Measurements from ENCODE around the gene DAB2IP.

DAB2IP gene

DNA sequence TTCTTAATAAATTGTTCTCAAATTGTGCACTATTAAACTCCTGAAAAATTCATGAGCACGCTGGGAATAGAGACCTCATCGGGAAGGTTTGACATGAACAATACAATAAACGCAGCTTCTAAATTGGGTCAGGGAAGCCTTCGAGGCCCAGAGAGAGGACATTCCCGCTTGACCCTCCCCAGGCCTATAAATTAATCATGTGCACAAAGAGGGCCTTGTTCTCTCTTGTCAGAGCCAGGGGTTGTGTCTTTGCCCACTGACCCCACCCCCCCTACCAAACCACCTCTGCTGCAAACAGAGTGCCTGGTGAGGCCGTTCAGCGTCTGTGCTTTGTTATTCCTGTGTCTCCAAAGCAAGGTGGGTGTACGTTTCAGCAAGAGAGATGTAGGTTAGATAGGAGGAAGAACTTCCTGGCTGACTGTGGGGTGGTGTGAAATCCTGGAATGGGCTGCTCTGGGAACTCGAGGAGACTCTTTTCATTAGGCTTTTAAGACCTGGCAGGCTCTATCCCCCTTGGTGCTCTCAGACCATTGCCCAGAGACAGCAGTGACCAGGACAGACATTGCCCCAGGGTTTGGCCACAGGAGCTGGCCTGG lies 18.2 kb upstream of the DAB2IP start:
- DNase-seq (ENCODE audit: low spot score): no peak
- no peak overlapping the region for H3K27ac ChIP-seq
- POLR2A ChIA-PET (ENCODE audit: low non-redundant PET): no interaction called here
- TF ChIP-seq, protein P1, sequence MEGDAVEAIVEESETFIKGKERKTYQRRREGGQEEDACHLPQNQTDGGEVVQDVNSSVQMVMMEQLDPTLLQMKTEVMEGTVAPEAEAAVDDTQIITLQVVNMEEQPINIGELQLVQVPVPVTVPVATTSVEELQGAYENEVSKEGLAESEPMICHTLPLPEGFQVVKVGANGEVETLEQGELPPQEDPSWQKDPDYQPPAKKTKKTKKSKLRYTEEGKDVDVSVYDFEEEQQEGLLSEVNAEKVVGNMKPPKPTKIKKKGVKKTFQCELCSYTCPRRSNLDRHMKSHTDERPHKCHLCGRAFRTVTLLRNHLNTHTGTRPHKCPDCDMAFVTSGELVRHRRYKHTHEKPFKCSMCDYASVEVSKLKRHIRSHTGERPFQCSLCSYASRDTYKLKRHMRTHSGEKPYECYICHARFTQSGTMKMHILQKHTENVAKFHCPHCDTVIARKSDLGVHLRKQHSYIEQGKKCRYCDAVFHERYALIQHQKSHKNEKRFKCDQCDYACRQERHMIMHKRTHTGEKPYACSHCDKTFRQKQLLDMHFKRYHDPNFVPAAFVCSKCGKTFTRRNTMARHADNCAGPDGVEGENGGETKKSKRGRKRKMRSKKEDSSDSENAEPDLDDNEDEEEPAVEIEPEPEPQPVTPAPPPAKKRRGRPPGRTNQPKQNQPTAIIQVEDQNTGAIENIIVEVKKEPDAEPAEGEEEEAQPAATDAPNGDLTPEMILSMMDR (conservative IDR thresholded peaks at IDR 0.05; ENCODE audit: low read depth): no peak
- CTCF ChIA-PET: no interaction called here

DNA sequence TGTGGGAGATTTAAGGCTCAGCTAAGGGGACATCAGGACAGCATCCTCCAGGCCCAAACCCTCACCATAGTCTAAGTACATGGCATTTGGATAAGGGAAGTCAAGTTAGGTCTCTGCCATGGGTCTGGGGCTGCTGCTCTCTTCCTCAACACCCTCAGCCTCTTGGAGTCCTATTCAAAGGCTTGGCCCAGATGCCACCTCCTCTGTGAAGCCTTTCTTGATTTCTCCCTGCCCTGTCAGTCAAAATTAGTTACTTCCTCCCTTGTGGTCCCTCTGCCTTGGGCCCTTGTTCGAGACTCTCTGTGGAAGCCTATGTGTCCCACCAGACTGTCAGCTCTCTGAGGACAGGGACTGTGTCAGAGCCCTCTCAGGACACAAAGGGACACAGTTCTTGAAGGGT lies 17.7 kb upstream of the DAB2IP start:
- ChIA-PET CTCF (interaction anchor here (0.6 kb wide), 1 partner anchor 10 kb away, joined by 3 read pairs; no protein-coding TSS in a partner anchor), POLR2A (ENCODE audit: low non-redundant PET) (no interaction called here)
- H3K27ac ChIP-seq: peak overlapping the region; percentile 94; the same call in 1 of the 2 replicates
- no peak for DNase-seq (ENCODE audit: low spot score)
- TF ChIP-seq, protein P1 (conservative IDR thresholded peaks at IDR 0.05; ENCODE audit: low read depth): no peak

DNA sequence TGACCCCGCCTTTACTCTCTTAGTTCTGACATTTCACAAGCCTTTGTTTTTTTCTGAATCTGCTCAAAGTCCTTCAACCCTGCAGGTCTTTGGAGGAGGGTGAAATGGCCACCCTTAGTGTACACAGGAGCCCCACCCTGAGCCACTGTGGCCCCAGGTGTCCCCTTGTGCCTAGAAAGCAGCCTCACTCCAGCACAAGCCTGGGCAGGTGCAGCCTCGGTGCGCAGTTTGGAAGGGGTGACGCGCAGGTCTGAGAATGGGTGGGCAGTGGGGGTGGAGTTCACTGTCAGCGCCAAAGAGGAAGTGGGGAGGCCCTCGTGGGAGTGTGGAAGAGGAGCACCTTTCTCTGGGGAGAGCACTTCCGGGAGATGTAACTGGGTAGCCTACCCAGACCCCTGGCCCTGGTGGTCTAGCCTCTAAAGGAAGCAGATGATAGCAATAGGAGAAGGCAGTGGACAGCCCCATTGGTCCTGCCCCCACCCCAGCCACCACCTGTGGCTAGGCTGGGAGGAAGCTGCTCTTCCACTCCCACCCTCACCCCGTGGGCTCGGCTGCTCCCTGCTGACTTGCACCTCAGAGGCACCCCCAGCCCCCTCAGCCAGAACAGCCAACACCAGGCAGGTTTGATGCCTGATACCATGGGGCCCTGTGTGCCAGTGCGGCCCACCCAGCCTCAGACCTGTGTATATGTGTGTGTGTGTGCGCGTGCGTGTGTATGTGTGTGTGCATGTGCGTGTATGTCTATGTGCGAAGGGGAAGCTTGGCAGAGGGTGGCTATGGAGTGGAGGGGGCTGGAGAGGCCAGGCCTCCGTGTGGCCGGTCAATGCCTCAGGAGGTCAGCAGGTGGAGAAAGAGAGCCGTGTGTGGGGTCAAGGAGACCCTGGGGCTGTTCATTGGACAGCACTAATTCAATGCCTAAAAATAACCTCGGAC lies 16.8 kb upstream of the DAB2IP start:
- H3K27ac ChIP-seq: peak overlapping the region; percentile 94
- CTCF ChIA-PET: interaction anchor here (0.6 to 0.8 kb wide), 2 partner anchors 9 to 371 kb away, joined by 3 to 4 read pairs; no protein-coding TSS in a partner anchor
- TF ChIP-seq, protein P1 (conservative IDR thresholded peaks at IDR 0.05; ENCODE audit: low read depth): no peak; the same call in 1 of the 2 replicates
- DNase-seq (ENCODE audit: low spot score): peak; percentile 42
- POLR2A ChIA-PET (ENCODE audit: low non-redundant PET): no interaction called here

DNA sequence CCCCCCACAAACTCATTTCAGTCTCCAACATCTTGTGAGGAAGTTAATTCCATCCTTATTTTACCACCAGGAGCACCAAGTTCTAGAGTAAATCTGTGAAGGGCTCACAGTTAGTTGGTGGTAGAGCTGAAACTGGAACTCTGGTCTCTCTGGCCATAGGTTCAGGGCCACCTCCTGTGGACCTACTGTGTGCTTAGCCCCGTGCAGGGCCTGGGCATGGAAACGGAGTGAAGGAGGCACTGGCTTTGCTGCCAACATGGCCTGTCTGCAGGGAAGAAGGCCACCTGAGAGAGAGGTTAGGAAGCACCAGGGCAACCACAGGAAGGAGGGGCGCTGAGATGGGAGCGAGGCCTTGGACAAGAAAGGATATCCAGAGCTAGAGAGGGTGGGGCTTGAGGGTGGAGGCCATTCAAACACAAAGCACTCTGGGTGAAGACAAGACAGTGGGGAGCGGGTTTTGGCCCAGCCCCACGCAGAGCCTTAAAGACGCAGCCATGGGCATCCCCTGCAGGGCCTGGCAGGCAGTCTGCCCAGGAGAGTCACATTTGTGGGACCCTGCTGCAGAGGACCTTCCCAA lies 16.0 kb upstream of the DAB2IP start:
- ChIA-PET CTCF (interaction anchor here (0.7 to 0.9 kb wide), 3 partner anchors 16 to 370 kb away, joined by 4 to 8 read pairs (median 4); no protein-coding TSS in a partner anchor), POLR2A (ENCODE audit: low non-redundant PET) (no interaction called here)
- no peak for DNase-seq (ENCODE audit: low spot score)
- TF ChIP-seq, protein P1 (conservative IDR thresholded peaks at IDR 0.05; ENCODE audit: low read depth): no peak
- H3K27ac ChIP-seq: peak overlapping the region; percentile 94

DNA sequence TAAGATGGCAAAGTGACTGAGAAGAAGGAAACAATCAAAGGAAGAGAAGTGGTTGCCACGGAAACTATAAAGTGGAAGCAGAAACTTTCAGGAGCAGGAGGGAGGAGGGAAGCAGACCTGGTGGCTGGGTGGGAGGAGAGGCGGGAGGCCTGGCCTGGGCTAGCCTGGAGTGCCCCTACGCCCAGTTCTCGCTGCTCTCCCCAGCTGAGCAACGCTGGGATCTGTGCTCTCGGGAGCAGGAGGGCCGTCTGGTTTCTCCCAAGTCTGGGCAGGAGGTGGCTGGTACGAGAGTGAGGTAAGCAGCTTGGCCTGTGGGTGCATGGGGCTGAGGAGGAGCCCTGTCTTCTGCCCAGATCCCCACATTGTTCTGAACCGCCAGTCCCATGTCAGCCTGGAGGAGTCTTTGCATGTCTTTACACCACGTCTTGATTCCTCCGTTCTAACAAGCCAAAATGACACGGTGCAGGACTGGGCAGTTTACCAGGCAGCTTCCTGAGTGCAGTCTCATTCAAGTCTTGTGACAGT lies 15.0 kb upstream of the DAB2IP start:
- ChIA-PET CTCF (interaction anchor here (0.5 to 1.3 kb wide), 4 partner anchors 36 to 208 kb away, joined by 3 to 4 read pairs (median 3); no protein-coding TSS in a partner anchor), POLR2A (ENCODE audit: low non-redundant PET) (no interaction called here)
- H3K27ac ChIP-seq: peak overlapping the region; percentile 94
- TF ChIP-seq, protein P1 (conservative IDR thresholded peaks at IDR 0.05; ENCODE audit: low read depth): no peak
- DNase-seq (ENCODE audit: low spot score): peak; percentile 54

Data from RWPE1 (cell line).